ENCODE measurements around the gene HBB.

Gene HBB

DNA sequence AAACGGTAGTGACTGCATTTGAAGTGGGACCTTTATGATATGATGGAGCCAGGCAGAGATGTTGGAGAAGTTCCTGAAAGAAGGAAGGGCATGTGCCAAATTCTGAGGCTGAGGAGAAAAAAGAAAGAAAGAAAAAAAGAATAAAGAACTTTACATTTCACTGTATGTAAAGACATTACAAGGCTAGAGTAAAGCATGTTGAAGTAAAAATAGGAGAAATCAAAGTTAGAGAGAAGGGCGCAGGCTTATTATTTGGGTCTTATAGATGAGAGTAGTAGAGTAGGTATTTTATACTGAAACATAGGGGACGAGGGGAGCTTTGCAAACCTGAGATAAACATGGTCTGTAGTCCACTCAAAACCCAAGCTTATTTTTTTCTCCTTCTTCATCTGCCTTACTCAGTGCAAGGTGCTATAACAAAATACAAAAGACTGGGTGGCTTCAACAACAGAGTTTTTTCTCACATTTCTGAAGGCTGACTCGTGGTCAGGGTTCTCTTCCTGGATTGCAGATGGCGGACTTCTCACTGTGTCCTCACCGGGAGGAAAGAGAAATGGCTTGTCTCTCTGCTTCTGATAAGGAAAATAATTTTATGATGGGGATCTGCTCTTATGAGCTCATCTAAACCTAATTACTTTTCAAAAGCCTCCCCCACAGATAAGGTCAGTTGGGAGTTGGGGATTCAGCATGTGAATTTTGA, 20.1 kb upstream of the HBB start:
- DNase-seq, result no peak

GRCh38 chr11:5245155-5245554, 18.3 kb upstream of the HBB start:
- DNase-seq, result no peak

DNA sequence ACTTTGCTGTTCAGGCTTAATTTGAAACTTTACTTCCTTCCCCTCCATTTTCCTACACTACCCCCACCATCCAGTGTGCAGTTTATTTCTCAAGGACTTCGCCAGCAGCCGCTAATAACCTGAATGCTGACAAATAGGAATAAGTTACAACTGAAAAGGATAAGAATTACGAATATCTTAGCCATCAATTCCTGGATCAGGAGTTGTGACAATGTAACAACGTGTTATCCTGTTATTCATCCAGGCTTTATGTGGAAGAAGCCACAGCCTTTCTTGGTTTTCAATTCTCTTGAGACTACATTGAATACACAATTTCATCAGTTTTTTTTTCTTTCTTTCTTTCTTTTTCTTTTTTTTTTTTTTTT, 16.9 kb upstream of the HBB start:
- no peak for DNase-seq

- DNase-seq, result no peak
Measured at GRCh38 chr11:5242933-5243815, 16.3 kb upstream of the HBB start.

GRCh38 chr11:5242208-5242607, 15.3 kb upstream of the HBB start:
- no peak for DNase-seq

GRCh38 chr11:5241458-5241857, 14.6 kb upstream of the HBB start:
- no peak for DNase-seq

- no peak for DNase-seq
Measured at GRCh38 chr11:5240458-5240857, 13.6 kb upstream of the HBB start.

DNA sequence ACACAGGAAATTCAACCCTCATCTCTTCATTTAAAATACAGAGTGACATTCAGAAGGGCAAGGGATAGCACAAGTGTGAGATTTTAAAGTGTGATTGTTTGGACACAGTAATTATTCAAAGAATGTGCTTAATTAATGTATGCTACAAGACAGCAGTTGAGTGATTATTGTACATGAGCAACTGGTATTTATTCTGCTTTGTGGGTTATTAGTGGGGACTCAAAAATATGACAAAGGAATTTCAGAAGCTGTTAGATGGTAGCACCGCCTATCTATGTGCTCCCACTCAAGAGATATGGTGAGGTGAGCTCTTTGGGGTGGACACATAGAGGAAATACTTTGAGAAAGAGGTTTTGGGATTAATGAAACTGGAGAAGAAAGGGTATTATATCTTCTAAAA, 13.2 kb upstream of the HBB start:
- no peak for DNase-seq

- no peak for DNase-seq
Measured at GRCh38 chr11:5239046-5239445, 12.2 kb upstream of the HBB start.

- no peak for DNase-seq
Measured at GRCh38 chr11:5238486-5238885, 11.6 kb upstream of the HBB start.

- no peak for DNase-seq
Measured at GRCh38 chr11:5237420-5237819, 10.5 kb upstream of the HBB start.

- DNase-seq, result no peak
Measured at GRCh38 chr11:5235364-5236095, 8.7 kb upstream of the HBB start.

DNA sequence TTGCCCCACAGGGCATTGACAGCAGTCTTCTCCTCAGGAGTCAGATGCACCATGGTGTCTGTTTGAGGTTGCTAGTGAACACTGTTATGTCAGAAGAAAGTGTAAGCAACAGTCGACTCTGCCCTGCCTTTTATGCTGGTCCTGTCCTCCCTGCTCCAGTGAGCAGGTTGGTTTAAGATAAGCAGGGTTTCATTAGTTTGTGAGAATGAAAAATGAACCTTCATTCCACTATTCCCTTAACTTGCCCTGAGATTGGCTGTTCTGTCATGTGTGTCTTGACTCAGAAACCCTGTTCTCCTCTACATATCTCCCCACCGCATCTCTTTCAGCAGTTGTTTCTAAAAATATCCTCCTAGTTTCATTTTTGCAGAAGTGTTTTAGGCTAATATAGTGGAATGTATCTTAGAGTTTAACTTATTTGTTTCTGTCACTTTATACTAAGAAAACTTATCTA, 7.5 kb upstream of the HBB start, which contains the start of gene HBD:
HBD (minus strand) TSS at position 103 of the 454 bp plus-strand sequence; CDS start at position 53, 50 bp downstream.
- DNase-seq, result no peak

GRCh38 chr11:5233307-5233706, 6.4 kb upstream of the HBB start:
- no peak for DNase-seq

DNA sequence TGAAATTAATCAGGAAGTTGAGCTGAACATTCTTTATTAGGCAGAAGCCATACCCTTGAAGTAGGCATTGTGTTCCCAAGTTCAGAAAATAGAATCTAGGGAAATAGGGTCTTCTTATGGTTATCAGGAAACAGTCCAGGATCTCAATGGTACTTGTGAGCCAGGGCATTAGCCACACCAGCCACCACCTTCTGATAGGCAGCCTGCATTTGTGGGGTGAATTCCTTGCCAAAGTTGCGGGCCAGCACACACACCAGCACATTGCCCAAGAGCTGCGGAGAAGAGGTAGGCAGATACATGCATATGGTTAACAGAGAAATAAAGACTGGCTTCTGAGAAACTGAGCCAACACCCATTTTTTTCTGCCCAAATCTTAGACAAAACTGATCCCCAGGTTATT, 6.0 kb upstream of the HBB start:
- DNase-seq, result no peak

DNA sequence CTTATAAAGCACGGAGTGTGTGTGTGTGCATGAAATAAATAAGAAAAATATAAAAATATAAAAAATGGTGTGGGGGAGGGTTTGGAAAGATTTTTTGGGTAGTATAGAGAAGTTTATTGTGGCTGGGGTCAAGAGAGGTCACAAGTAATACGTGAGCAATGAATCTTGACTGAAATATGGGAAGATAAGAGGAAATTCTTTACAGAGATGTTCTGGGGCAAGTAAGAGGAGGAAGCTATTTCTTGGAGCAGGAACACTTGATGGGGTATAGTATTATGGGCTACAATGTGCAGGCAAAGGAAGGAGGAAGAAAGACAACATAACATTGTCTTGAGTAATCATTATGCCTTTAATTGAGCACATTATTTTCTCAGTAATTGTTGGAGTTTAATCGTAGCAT, 5.3 kb upstream of the HBB start:
- DNase-seq, result no peak

DNA sequence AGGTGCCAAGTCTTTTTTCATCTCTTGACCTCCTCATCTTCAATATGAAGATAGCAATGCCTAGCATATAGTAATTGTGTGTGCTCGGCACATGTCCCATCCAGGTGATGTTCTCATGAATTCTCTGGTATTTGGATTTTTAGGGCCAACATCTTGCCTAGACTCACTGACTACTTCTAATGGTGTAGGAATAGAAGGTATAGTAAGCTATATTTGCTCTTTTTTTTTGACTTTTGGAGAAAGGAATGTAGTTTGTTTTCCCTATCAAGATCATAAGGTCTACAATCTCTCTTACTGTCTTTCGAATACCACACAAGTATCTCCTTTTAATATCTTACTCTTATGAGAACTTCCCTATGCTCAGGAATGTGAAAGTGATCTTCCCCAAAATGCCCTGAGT, 4.2 kb upstream of the HBB start:
- DNase-seq, result no peak

- no peak for DNase-seq
Measured at GRCh38 chr11:5230266-5230665, 3.4 kb upstream of the HBB start.

DNA sequence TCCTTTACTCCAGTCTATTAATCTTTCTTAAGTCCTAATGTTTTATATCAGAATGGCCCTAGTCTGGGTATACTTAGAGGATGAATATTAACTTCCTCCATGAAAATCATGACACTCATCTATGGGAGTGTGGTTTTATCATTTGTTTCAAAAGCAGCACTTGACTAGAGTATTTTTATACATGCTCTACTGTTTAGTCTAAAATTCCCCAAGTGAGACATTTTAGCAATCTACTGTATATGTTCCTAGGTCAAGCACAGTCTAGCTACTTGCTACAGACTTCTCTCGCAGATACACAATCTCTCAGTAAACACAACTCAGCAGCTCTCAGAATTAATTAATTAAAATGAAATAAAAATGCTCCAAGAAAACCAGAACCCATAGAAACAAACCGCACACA, 2.9 kb upstream of the HBB start:
- DNase-seq, result no peak

GRCh38 chr11:5229356-5229755, 2.5 kb upstream of the HBB start:
- DNase-seq, result no peak

DNA sequence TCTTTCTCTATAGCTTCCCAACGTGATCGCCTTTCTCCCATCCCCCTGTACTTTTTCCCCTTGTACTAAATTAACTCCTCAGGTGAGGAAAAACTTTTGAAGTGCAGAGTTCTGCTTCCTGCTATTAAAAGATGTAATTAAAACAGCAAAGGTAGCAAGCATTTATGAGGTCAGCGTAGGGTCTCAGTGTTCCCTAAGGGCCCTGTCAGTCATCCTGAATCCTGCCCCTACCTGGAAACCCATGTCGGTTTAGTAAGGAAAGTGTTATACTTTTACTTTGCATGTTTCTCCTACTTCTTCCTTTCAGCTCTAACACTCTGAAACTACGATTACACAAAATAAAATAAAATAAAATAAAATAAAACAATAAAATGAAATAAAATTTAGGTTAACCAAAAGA, 1.3 kb upstream of the HBB start:
- no peak for DNase-seq

- no peak for DNase-seq
Measured at GRCh38 chr11:5227681-5228080, 810 bp upstream of the HBB start.

- DNase-seq, result no peak
Measured at GRCh38 chr11:5225480-5225871, 1.4 kb downstream of the HBB start.
